HEK293T (cell line): Measurements from ENCODE around the gene CEP350.

ENCODE experiments used
- FOXA1 ChIP-seq: fragments of 450-650 bp; IDR thresholded peaks from 2 replicates; pipeline ENCODE4 v1.6.1; 2016; ENCODE audit warnings: mild to moderate bottlenecking
- FOXM1 ChIP-seq: fragments of 450-650 bp; IDR thresholded peaks from 2 replicates; pipeline ENCODE4 v1.6.1; 2017; ENCODE audit warnings: mild to moderate bottlenecking, borderline replicate concordance
- ZNF384 ChIP-seq: fragments of 450-650 bp; IDR thresholded peaks from 2 replicates; pipeline ENCODE4 v1.6.1; 2016

DNA sequence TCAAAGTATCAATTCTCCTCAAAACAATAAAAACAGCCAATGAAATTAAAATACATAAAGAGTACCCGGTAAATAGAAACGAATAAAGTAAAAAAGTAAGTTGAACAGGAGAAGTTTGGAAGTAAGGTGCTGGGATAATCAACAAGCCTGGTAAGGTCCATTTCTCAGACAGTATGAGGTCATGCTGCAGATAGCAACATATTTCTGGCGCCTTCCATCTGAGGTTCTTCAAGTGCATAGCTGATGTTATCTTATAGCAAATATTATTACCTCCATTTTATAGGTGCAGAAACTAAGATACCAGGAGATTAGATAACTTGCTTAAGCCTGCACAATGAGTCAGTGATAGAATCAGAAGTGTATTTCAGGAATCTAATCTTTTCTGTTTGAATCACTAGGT is 23.7 kb upstream of the CEP350 start:
- TF ChIP-seq FOXA1 (no peak), FOXM1 (no peak), ZNF384 (no peak)
